Activated naive CD8-positive, alpha-beta T cell (primary cell): ENCODE data around the gene EPHA2.
A peak's percentile ranks its signal among the peaks of the same experiment; 100 is the strongest.
"Not testable (repeated sequence)": the region's sequence is repeated elsewhere in the genome, so short reads cannot be mapped to it uniquely, and the experiment has no call there.

Experiments
- H3K27ac Mint-ChIP-seq: one replicate; pipeline ENCODE4 v1.8.0; 2021; ENCODE audit warnings: mixed read lengths
- H3K27me3 Mint-ChIP-seq: one replicate; pipeline ENCODE4 v1.8.0; 2021; ENCODE audit warnings: mixed read lengths
- H3K36me3 Mint-ChIP-seq: one replicate; pipeline ENCODE4 v1.8.0; 2021; ENCODE audit warnings: mixed read lengths
- H3K4me1 Mint-ChIP-seq: one replicate; pipeline ENCODE4 v1.8.0; 2021; ENCODE audit warnings: low read depth, mixed read lengths
- H3K4me3 Mint-ChIP-seq: one replicate; pipeline ENCODE4 v1.8.0; 2021; ENCODE audit warnings: mild to moderate bottlenecking, mixed read lengths
- H3K9me3 Mint-ChIP-seq: one replicate; pipeline ENCODE4 v1.8.0; 2021; ENCODE audit warnings: low read depth, mixed read lengths

Gene EPHA2

GRCh38 chr1:16175610-16176553 lies 20.0 kb upstream of the EPHA2 start:
- H3K27ac Mint-ChIP-seq: no peak overlapping the region
- no peaks in the 10 kb centered on the region for H3K9me3 Mint-ChIP-seq
- H3K36me3 Mint-ChIP-seq: no peaks in the 10 kb centered on the region
- H3K27me3 Mint-ChIP-seq: no peaks in the 10 kb centered on the region
- H3K4me3 Mint-ChIP-seq: no peak overlapping the region
- H3K4me1 Mint-ChIP-seq: no peaks in the 10 kb centered on the region

DNA sequence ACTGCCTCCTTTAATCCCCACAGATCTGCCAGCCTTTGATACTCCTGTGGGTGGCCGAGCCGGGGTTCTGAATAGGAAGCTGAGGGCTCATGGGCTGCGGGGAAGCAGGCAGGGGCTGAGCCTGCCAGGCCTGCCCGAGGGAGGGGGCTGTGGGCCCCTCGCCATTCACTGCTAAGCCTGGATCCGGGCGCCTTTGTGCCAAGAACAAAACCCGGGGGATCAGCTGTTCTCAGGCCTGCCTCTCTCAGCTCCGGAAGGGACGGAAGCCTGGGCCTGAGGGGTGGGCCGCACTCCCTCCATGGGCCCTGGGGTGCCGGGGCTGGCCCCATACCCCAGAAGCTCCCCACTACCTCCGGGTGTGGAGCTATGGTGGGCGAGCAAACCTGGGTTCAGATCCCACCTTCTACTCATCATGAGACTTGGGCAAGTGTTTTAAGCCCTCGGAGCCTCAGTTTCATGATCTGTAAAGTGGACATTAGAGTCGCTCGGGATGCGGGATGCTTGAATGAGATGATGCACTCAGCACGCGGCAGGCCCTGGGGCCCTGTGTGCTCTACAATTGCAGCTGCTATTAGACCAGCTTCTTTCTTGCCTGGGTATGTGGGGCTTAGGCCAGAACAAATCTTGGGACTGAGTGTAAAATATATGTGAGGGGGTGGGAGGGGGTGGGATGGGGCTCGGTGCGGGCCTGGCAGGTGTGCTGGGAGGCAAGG lies 19.2 kb upstream of the EPHA2 start:
- H3K4me1 Mint-ChIP-seq: no peaks in the 10 kb centered on the region
- no peaks in the 10 kb centered on the region for H3K27me3 Mint-ChIP-seq
- H3K27ac Mint-ChIP-seq: no peak overlapping the region
- no peaks in the 10 kb centered on the region for H3K36me3 Mint-ChIP-seq
- H3K9me3 Mint-ChIP-seq: no peaks in the 10 kb centered on the region
- no peak overlapping the region for H3K4me3 Mint-ChIP-seq

DNA sequence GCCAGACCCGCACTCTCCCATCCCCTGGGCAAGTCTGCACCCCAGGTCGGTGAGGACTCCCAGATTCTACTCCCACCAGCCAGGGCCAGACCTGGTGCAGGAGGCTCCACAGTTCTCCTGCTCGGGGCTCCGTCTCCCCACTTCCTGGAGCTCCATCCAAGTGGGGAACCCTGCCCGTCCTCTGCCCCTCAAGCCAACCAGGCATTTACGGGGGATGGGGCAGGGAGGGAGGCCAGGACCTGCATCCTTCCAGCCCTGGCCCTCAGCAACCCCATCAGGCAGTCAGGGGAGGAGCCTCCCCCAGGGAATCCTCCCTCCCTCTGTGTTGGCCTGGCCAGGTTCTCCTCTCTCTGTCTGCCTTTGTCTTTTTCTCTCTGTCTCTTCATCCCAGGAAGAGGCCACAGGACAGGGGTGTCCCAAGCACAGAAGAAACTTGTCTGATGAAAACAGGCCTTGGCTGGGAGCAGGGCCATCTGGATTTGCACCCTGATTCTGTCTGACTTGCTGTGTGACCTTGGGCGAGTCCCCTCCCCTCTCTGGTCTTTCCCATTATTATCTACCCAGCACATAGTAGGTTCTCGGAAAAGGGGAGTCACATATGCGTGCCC lies 18.5 kb upstream of the EPHA2 start:
- peaks cover under 1% of the 10 kb centered on the region for H3K4me1 Mint-ChIP-seq
- no peak overlapping the region for H3K27ac Mint-ChIP-seq
- no peak overlapping the region for H3K4me3 Mint-ChIP-seq
- no peaks in the 10 kb centered on the region for H3K36me3 Mint-ChIP-seq
- H3K9me3 Mint-ChIP-seq: no peaks in the 10 kb centered on the region
- no peaks in the 10 kb centered on the region for H3K27me3 Mint-ChIP-seq

- Mint-ChIP-seq H3K4me3 (no peak overlapping the region), H3K4me1 (peaks cover 8% of the 10 kb centered on the region), H3K27ac (no peak overlapping the region), H3K27me3 (no peaks in the 10 kb centered on the region), H3K36me3 (no peaks in the 10 kb centered on the region), H3K9me3 (no peaks in the 10 kb centered on the region)
Observed at GRCh38 chr1:16173447-16174260, 17.8 kb upstream of the EPHA2 start.

DNA sequence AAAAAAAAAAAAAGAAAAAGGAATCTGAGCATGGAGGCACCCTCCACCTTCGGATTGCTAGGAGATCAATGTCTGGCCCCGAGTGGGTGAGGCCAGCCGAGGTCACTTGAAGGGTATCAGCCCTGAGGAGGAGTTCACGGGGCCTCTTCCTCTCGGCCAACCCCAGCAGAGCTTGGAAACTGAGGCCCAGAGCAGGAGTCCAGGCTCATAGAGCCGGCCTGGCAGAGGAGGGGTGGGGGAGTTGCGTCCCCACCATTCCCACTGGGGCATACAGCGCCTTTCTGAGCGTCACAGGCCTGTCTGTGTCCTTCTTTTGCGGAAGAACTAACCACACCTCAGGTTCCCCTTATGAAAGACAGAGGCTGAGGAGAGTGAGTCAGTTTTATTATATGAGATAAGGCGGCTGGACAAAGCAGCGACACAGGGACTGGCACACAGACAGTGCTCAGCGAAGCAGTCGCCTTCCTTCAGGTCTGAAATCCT lies 17.1 kb upstream of the EPHA2 start:
- Mint-ChIP-seq H3K4me1 (peaks cover 14% of the 10 kb centered on the region), H3K4me3 (no peak overlapping the region), H3K36me3 (no peaks in the 10 kb centered on the region), H3K27ac (no peak overlapping the region), H3K27me3 (no peaks in the 10 kb centered on the region), H3K9me3 (no peaks in the 10 kb centered on the region)

DNA sequence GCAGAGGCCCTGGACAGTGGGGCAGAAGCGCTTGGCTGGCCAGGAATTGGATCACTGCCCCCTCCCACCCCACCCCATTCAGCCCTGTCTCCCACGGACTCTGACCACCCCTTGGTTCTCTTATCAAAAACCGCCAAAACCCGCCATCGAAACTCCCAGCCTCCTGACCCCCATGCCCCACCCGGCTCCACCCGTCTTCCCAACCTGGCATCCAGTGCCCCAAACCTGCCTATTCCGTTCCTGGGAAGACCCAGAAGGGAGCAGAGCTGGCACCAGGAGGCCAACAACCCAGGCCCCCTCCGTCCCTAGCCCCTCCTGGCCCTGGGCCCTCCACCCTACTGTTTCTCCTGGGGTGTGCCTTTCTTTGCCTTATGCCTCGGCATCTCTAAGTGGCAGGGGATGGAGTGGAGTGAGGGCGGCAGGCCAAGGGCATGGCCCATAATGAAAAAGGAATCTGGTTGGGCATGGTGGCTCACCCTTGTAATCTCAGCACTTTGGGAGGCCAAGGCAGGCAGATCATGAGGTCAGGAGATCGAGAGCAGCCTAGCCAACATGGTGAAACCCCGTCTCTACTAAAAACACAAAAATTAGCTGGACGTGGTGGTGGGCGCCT lies 16.5 kb upstream of the EPHA2 start:
- Mint-ChIP-seq H3K36me3 (no peaks in the 10 kb centered on the region), H3K27me3 (no peaks in the 10 kb centered on the region), H3K9me3 (no peaks in the 10 kb centered on the region), H3K4me1 (peaks cover 14% of the 10 kb centered on the region), H3K4me3 (no peak overlapping the region), H3K27ac (no peak overlapping the region)

- Mint-ChIP-seq H3K27me3 (no peaks in the 10 kb centered on the region), H3K4me3 (no peak overlapping the region), H3K36me3 (no peaks in the 10 kb centered on the region), H3K4me1 (peaks cover 14% of the 10 kb centered on the region), H3K27ac (no peak overlapping the region), H3K9me3 (no peaks in the 10 kb centered on the region)
Observed at GRCh38 chr1:16171314-16172151, 15.7 kb upstream of the EPHA2 start.

GRCh38 chr1:16170283-16170673 lies 14.4 kb upstream of the EPHA2 start:
- peaks cover 25% of the 10 kb centered on the region for H3K4me1 Mint-ChIP-seq
- H3K36me3 Mint-ChIP-seq: no peaks in the 10 kb centered on the region

GRCh38 chr1:16168622-16169360 lies 12.9 kb upstream of the EPHA2 start:
- H3K4me1 Mint-ChIP-seq: peaks cover 37% of the 10 kb centered on the region
- no peaks in the 10 kb centered on the region for H3K27me3 Mint-ChIP-seq
- no peak overlapping the region for H3K27ac Mint-ChIP-seq
- peak overlapping the region; percentile 77 for H3K4me3 Mint-ChIP-seq
- H3K36me3 Mint-ChIP-seq: no peaks in the 10 kb centered on the region
- no peaks in the 10 kb centered on the region for H3K9me3 Mint-ChIP-seq

More at GRCh38 chr1:16170283-16170673, 14.4 kb upstream of the EPHA2 start:
- H3K9me3 Mint-ChIP-seq: no peaks in the 10 kb centered on the region
- no peak overlapping the region for H3K4me3 Mint-ChIP-seq
- no peaks in the 10 kb centered on the region for H3K27me3 Mint-ChIP-seq
- H3K27ac Mint-ChIP-seq: no peak overlapping the region

- Mint-ChIP-seq H3K4me1 (peaks cover 41% of the 10 kb centered on the region), H3K4me3 (peak overlapping the region; percentile 77)
- not testable (repeated sequence) for H3K9me3 Mint-ChIP-seq, H3K27ac Mint-ChIP-seq, H3K36me3 Mint-ChIP-seq, H3K27me3 Mint-ChIP-seq
Observed at GRCh38 chr1:16168144-16168495, 12.3 kb upstream of the EPHA2 start.

GRCh38 chr1:16167331-16168143 lies 11.7 kb upstream of the EPHA2 start:
- Mint-ChIP-seq H3K9me3 (no peaks in the 10 kb centered on the region), H3K4me1 (peaks cover 46% of the 10 kb centered on the region), H3K4me3 (no peak overlapping the region), H3K36me3 (no peaks in the 10 kb centered on the region), H3K27me3 (no peaks in the 10 kb centered on the region), H3K27ac (no peak overlapping the region)

DNA sequence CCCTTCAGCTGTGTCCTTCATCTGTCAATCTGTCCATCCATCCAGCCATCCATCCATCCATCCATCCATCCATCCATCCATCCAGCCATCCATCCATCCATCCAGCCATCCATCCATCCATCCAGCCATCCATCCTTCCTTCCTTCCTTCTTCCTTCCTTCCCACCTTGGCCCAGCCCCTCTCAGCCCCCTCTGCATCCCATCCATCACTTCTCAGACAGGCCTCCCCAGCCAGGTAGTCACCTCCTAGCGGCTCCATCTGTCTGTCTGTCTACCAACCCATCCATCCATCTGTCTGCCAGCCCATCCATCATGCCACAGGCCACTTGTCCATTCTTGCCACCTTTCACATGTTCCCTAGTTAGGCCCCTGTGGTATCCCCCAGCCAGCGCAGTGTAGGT lies 10.2 kb upstream of the EPHA2 start:
- H3K9me3 Mint-ChIP-seq: no peaks in the 10 kb centered on the region
- H3K36me3 Mint-ChIP-seq: no peaks in the 10 kb centered on the region
- no peak overlapping the region for H3K27ac Mint-ChIP-seq
- H3K4me3 Mint-ChIP-seq: no peak overlapping the region
- peaks cover 58% of the 10 kb centered on the region for H3K4me1 Mint-ChIP-seq
- no peaks in the 10 kb centered on the region for H3K27me3 Mint-ChIP-seq
